Stimulated activated CD4-positive, alpha-beta T cell treated with anti-CD3 and anti-CD28 coated beads, Interleukin-2, amount 100 ng/mL, for 48 hours (primary cell): ENCODE data around the gene ZNF746.
"Not testable (repeated sequence)": the region's sequence is repeated elsewhere in the genome, so short reads cannot be mapped to it uniquely, and the experiment has no call there.

Experiments
- DNase-seq, 2 donors: peaks; one replicate each; pipeline ENCODE4 v3.0.0-alpha.2; 2020

Gene ZNF746

GRCh38 chr7:149497467-149498261 is at the start of gene ZNF746:
ZNF746 (minus strand) TSS chr7:149497809; CDS start chr7:149497536, 273 bp downstream.
- peak; percentile 74 to 76 for DNase-seq

- no peak for DNase-seq
Measured at GRCh38 chr7:149547126-149547525, 49.5 kb upstream of the ZNF746 start.

GRCh38 chr7:149546331-149546730 is 48.7 kb upstream of the ZNF746 start:
- DNase-seq, result no peak

GRCh38 chr7:149544028-149544427 is 46.4 kb upstream of the ZNF746 start:
- no peak for DNase-seq

GRCh38 chr7:149532654-149533053 is 35.0 kb upstream of the ZNF746 start:
- DNase-seq, result no peak

GRCh38 chr7:149529136-149529718 is 31.6 kb upstream of the ZNF746 start:
- DNase-seq, result no peak

GRCh38 chr7:149527414-149527813 is 29.8 kb upstream of the ZNF746 start:
- no peak for DNase-seq

GRCh38 chr7:149525280-149525679 is 27.7 kb upstream of the ZNF746 start:
- DNase-seq, result no peak

GRCh38 chr7:149524394-149524793 is 26.8 kb upstream of the ZNF746 start:
- no peak for DNase-seq

GRCh38 chr7:149510248-149510647 is 12.6 kb upstream of the ZNF746 start:
- no peak for DNase-seq

GRCh38 chr7:149509774-149510173 is 12.2 kb upstream of the ZNF746 start:
- DNase-seq, result no peak

- DNase-seq, result no peak
Measured at GRCh38 chr7:149505551-149505950, 7.9 kb upstream of the ZNF746 start.

GRCh38 chr7:149501651-149502050 is 4.0 kb upstream of the ZNF746 start:
- no peak for DNase-seq

- no peak for DNase-seq
Measured at GRCh38 chr7:149500910-149501309, 3.3 kb upstream of the ZNF746 start.

- no peak for DNase-seq
Measured at GRCh38 chr7:149500201-149500600, 2.6 kb upstream of the ZNF746 start.

GRCh38 chr7:149498811-149499210 is 1.2 kb upstream of the ZNF746 start:
- DNase-seq, result no peak

- peak; percentile 19 to 40 for DNase-seq
Measured at GRCh38 chr7:149496642-149497391, 792 bp downstream of the ZNF746 start.

GRCh38 chr7:149495785-149496641 is 1.6 kb downstream of the ZNF746 start:
- no peak for DNase-seq

GRCh38 chr7:149494738-149495368 is 2.8 kb downstream of the ZNF746 start:
- DNase-seq, result no peak

GRCh38 chr7:149493975-149494374 is 3.6 kb downstream of the ZNF746 start:
- not testable (repeated sequence) for DNase-seq

GRCh38 chr7:149493366-149493765 is 4.2 kb downstream of the ZNF746 start:
- DNase-seq, result no peak

GRCh38 chr7:149490083-149490760 is 7.4 kb downstream of the ZNF746 start:
- no peak for DNase-seq
